IMR-90 (cell line): ENCODE measurements around the gene ADAM12. TPM values are rescaled to one million over a fixed set of nuclear protein-coding genes. Genes with fewer than 3 reads are reported as not detected.

ENCODE experiments used
- ATAC-seq: fragments of 200-7000 bp; cut with Tn5 transposase; 2 replicates; pipeline ENCODE4 v1.9.1; 2020; ENCODE audit warnings: low read depth, mild to moderate bottlenecking, moderate library complexity
- BruUV-seq: library from RNA; stranded (reverse); fragments of 400-500 nt; replicated peaks from 2 replicates; lab custom pipeline; 2021; lab: Mats Ljungman, UMichigan
- CTCF ChIA-PET: fragments of 300-600 bp; formaldehyde crosslinking; extraction: SDS; loops from one replicate; lab custom pipeline; 2021; ENCODE audit warnings: antibody characterized with exemption; lab: Yijun Ruan, JAX
- POLR2A ChIA-PET: fragments of 300-600 bp; sonication (Branson Sonifier 250); formaldehyde crosslinking; loops from one replicate; lab custom pipeline; 2022; ENCODE audit warnings: antibody characterized with exemption; ENCODE audit not compliant: unreplicated experiment; lab: Charles Lee
- DNase-seq: peaks from one replicate; pipeline ENCODE4 v3.0.0; 2013
- H2AFZ ChIP-seq: replicated peaks from 2 replicates; pipeline ENCODE3; 2013; ENCODE audit warnings: low read length, mild to moderate bottlenecking; ENCODE audit not compliant: poor library complexity
- H2AK5ac ChIP-seq: 2 replicates; pipeline ENCODE4 v1.6.1; 2013; ENCODE audit warnings: low read depth, low read length, inconsistent platforms
- H2AK9ac ChIP-seq: replicated peaks from 2 replicates; pipeline ENCODE3; 2013; ENCODE audit warnings: mild to moderate bottlenecking, low read depth, low read length, moderate library complexity; ENCODE audit not compliant: poor library complexity
- H2BK120ac ChIP-seq: 2 replicates; pipeline ENCODE4 v1.6.1; 2013; ENCODE audit warnings: low read depth, low read length, inconsistent platforms
- H2BK15ac ChIP-seq: 3 replicates; pipeline ENCODE4 v1.6.1; 2013; ENCODE audit warnings: low read depth, low read length, inconsistent platforms
- H2BK20ac ChIP-seq: 2 replicates; pipeline ENCODE4 v1.6.1; 2013; ENCODE audit warnings: low read depth, mild to moderate bottlenecking, inconsistent platforms, low read length, moderate library complexity
- H2BK5ac ChIP-seq: 2 replicates; pipeline ENCODE4 v1.6.1; 2013; ENCODE audit warnings: mild to moderate bottlenecking, low read depth, low read length, inconsistent platforms; ENCODE audit not compliant: poor library complexity, severe bottlenecking
- H3K14ac ChIP-seq: replicated peaks from 2 replicates; pipeline ENCODE4 v1.6.1; 2013; ENCODE audit warnings: low read depth, low read length, inconsistent platforms
- H3K18ac ChIP-seq: 2 replicates; pipeline ENCODE4 v1.6.1; 2013; ENCODE audit warnings: low read depth, low read length, control low read depth
- H3K23ac ChIP-seq: 2 replicates; pipeline ENCODE4 v1.6.1; 2013; ENCODE audit warnings: low read depth, low read length, inconsistent platforms
- H3K27ac ChIP-seq: 2 replicates; pipeline ENCODE4 v1.5.1; 2013; ENCODE audit warnings: mild to moderate bottlenecking, control low read depth, low read length; ENCODE audit not compliant: insufficient read depth
- H3K27me3 ChIP-seq: 2 replicates; pipeline ENCODE4 v1.6.1; 2013; ENCODE audit warnings: low read length; ENCODE audit not compliant: control insufficient read depth, insufficient read depth
- H3K36me3 ChIP-seq: 2 replicates; pipeline ENCODE4 v1.6.1; 2013; ENCODE audit warnings: low read length, mixed read lengths; ENCODE audit not compliant: control insufficient read depth, insufficient read depth
- H3K4ac ChIP-seq: 2 replicates; pipeline ENCODE4 v1.6.1; 2013; ENCODE audit warnings: low read depth, low read length, inconsistent platforms
- H3K4me1 ChIP-seq: 2 replicates; pipeline ENCODE4 v1.6.1; 2013; ENCODE audit warnings: low read length, mixed read lengths; ENCODE audit not compliant: control insufficient read depth, insufficient read depth
- H3K4me2 ChIP-seq: 2 replicates; pipeline ENCODE4 v1.6.1; 2013; ENCODE audit warnings: low read depth, mild to moderate bottlenecking, control low read depth, low read length, moderate library complexity
- H3K4me3 ChIP-seq: 2 replicates; pipeline ENCODE4 v1.5.1; 2013; ENCODE audit warnings: low read depth, mild to moderate bottlenecking, control low read depth, low read length, moderate library complexity; ENCODE audit not compliant: insufficient read depth
- H3K56ac ChIP-seq: 2 replicates; pipeline ENCODE4 v1.6.1; 2013; ENCODE audit warnings: low read length, inconsistent platforms; ENCODE audit not compliant: insufficient read depth; ENCODE audit errors: extremely low read depth
- H3K79me1 ChIP-seq, 2 experiments: 2 replicates each; pipeline ENCODE4 v1.6.1; 2013; ENCODE audit warnings: low read length in 2 of 2, inconsistent platforms in 1 of 2, low read depth in 1 of 2
- H3K9ac ChIP-seq: 2 replicates; pipeline ENCODE4 v1.6.1; 2013; ENCODE audit warnings: low read depth, low read length, control low read depth
- H3K9me1 ChIP-seq: 2 replicates; pipeline ENCODE4 v1.6.1; 2013; ENCODE audit warnings: low read length, inconsistent platforms; ENCODE audit not compliant: insufficient read depth
- H3K9me3 ChIP-seq: 2 replicates; pipeline ENCODE4 v1.6.1; 2013; ENCODE audit warnings: low read length; ENCODE audit not compliant: control insufficient read depth, insufficient read depth
- H4K20me1 ChIP-seq: 2 replicates; pipeline ENCODE4 v1.6.1; 2013; ENCODE audit warnings: low read length, inconsistent platforms; ENCODE audit not compliant: insufficient read depth
- H4K5ac ChIP-seq: 2 replicates; pipeline ENCODE4 v1.6.1; 2013; ENCODE audit warnings: mild to moderate bottlenecking, low read depth, low read length, control low read depth
- H4K8ac ChIP-seq, 2 experiments: 2 replicates each; pipeline ENCODE4 v1.6.1; 2013; ENCODE audit warnings: low read depth in 2 of 2, low read length in 2 of 2, control low read depth in 1 of 2, inconsistent platforms in 1 of 2
- H4K91ac ChIP-seq: 2 replicates; pipeline ENCODE4 v1.6.1; 2013; ENCODE audit warnings: low read depth, low read length, inconsistent platforms; ENCODE audit not compliant: insufficient read depth
- CEBPB ChIP-seq: IDR thresholded peaks from 2 replicates; pipeline ENCODE4 v1.6.1; 2012; ENCODE audit warnings: low read depth, low read length, improper control_type of control experiment
- MAFK ChIP-seq: IDR thresholded peaks from 2 replicates; pipeline ENCODE4 v1.6.1; 2012; ENCODE audit warnings: low read depth, low read length, improper control_type of control experiment
- MXI1 ChIP-seq: IDR thresholded peaks from 2 replicates; pipeline ENCODE4 v1.6.1; 2012; ENCODE audit warnings: low read depth, mild to moderate bottlenecking, low read length, moderate library complexity, borderline replicate concordance
- POLR2A ChIP-seq: IDR thresholded peaks from 2 replicates; pipeline ENCODE4 v1.6.1; 2012; ENCODE audit warnings: mild to moderate bottlenecking, low read depth, low read length
- RAD21 ChIP-seq: IDR thresholded peaks from 2 replicates; pipeline ENCODE4 v1.6.1; 2012; ENCODE audit warnings: low read length, improper control_type of control experiment
- RCOR1 ChIP-seq: IDR thresholded peaks from 2 replicates; pipeline ENCODE4 v1.6.1; 2012; ENCODE audit warnings: mild to moderate bottlenecking, low read length, improper control_type of control experiment; ENCODE audit not compliant: insufficient replicate concordance
- RFX5 ChIP-seq: IDR thresholded peaks from 2 replicates; pipeline ENCODE4 v1.8.0; 2012; ENCODE audit warnings: low read depth, mild to moderate bottlenecking, low read length, moderate library complexity
- WGBS, 2 experiments: methylation state at CpG; one replicate each; pipeline versions ENCODE4 v1.1.5 to v1.1.7; 2013; ENCODE audit warnings: missing lambda C conversion rate in 2 of 2; ENCODE audit not compliant: insufficient read length in 1 of 2; ENCODE audit errors: extremely low coverage in 2 of 2; 5-methylcytosine and 5-hydroxymethylcytosine counted together
- dilution Hi-C: fragments of 300-500 bp; cut with HindIII; formaldehyde crosslinking; loops from one replicate; pipeline ENCODE4 v1.14.3; 2018; ENCODE audit warnings: low sequenced_read_pairs; ENCODE audit not compliant: unreplicated experiment
- in situ Hi-C: fragments of 300-500 bp; cut with MboI; formaldehyde crosslinking; loops from 3 replicates; pipeline ENCODE4 v1.14.3; 2019; ENCODE audit warnings: low sequenced_read_pairs, inconsistent platforms, mixed read lengths
- intact Hi-C: fragments of 100-400 bp; cut with micrococcal nuclease; formaldehyde crosslinking; loops from 2 replicates; pipeline ENCODE4 v1.10.0; 2022
- polyA plus RNA-seq, 3 experiments: library from polyadenylated mRNA; depleted of rRNA; stranded (reverse); fragments of >200 nt; gene quantifications; 2 replicates each; pipeline ENCODE4 v1.2.3, GENCODE V29; 2012; ENCODE audit warnings: low replicate concordance in 1 of 3
- total RNA-seq: library from RNA; depleted of rRNA; stranded (reverse); fragments of >200 nt; gene quantifications from 2 replicates; pipeline ENCODE4 v1.2.3, GENCODE V29; 2012
- TF ChIP-seq, protein P1 (sequence below): fragments of 150-350 bp; IDR thresholded peaks from 2 replicates; pipeline ENCODE4 v1.6.1; 2016; ENCODE audit warnings: low read depth, mild to moderate bottlenecking, low read length, moderate library complexity, borderline replicate concordance
- TF ChIP-seq, protein P2 (sequence below): conservative IDR thresholded peaks from 2 replicates; pipeline ENCODE4 v1.5.1; 2012; ENCODE audit warnings: mild to moderate bottlenecking, low read depth, low read length, improper control_type of control experiment
- TF ChIP-seq, protein P3 (sequence below): fragments of 150-350 bp; IDR thresholded peaks from 2 replicates; pipeline ENCODE4 v1.6.1; 2017; ENCODE audit warnings: mild to moderate bottlenecking, antibody characterized with exemption, low read length, low read depth

Gene ADAM12
- total and polyA plus RNA-seq, 2 of the 4 experiments (the other 2 are of a cell fraction), result 9.6 to 10.2 TPM

DNA sequence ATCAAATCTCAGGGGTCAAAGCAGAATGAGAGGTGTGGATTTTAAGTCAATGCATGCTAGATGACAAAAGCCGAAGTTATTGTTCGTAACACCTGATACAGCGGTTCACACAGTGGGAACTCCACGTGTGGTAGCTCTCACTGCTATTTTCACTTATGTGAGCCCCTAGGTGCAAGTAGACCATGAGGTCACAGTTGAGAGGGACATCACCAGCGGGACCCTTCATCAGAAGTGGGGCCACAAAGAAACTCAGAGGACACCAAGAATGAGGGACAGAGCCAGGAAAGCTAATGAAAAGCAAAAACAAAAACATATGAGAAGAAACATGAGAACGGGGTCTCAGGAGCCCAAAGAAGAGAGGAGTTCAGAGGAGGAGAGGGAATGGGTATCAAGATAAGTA, 63.5 kb downstream of the ADAM12 start:
- H2BK120ac ChIP-seq, result no peak overlapping the region
- CTCF ChIA-PET, result interaction anchor here (0.9 kb wide), 1 partner anchor 44 kb away, joined by 3 read pairs; no protein-coding TSS in a partner anchor

More for the DNA sequence above, 63.5 kb downstream of the ADAM12 start:
- dilution Hi-C loops, result no loop called here
- Histone ChIP-seq H4K91ac (no peak overlapping the region), H2BK5ac (no peak overlapping the region), H3K14ac (no peak overlapping the region), H3K27me3 (no peaks in the 10 kb centered on the region), H2AK5ac (no peak overlapping the region), H3K36me3 (no peaks in the 10 kb centered on the region), H3K79me1 (no peaks in the 10 kb centered on the region), H4K5ac (no peak overlapping the region), H2BK20ac (no peak overlapping the region), H3K9ac (no peak overlapping the region), H2BK15ac (no peak overlapping the region), H3K4me2 (no peak overlapping the region), H2AK9ac (no peak overlapping the region), H3K9me3 (no peaks in the 10 kb centered on the region), H3K18ac (no peak overlapping the region), H3K4ac (no peak overlapping the region), H3K4me3 (no peak overlapping the region), H3K4me1 (no peaks in the 10 kb centered on the region), H4K20me1 (no peaks in the 10 kb centered on the region), H2AFZ (no peak overlapping the region), H3K9me1 (no peaks in the 10 kb centered on the region), H4K8ac (no peak overlapping the region), H3K23ac (no peak overlapping the region), H3K56ac (no peak overlapping the region), H3K27ac (no peak overlapping the region)
- 97% methylated on average over 4 of the region's 6 CpGs; no CpG with 5 or more reads in 1 of the 2 experiments for WGBS, 2 experiments
- no peak for ATAC-seq
- DNase-seq, result no peak
- TF ChIP-seq RFX5 (no peak), MXI1 (no peak), RAD21 (no peak), MAFK (no peak), POLR2A (no peak), RCOR1 (no peak), CEBPB (no peak)
- TF ChIP-seq, protein P1, sequence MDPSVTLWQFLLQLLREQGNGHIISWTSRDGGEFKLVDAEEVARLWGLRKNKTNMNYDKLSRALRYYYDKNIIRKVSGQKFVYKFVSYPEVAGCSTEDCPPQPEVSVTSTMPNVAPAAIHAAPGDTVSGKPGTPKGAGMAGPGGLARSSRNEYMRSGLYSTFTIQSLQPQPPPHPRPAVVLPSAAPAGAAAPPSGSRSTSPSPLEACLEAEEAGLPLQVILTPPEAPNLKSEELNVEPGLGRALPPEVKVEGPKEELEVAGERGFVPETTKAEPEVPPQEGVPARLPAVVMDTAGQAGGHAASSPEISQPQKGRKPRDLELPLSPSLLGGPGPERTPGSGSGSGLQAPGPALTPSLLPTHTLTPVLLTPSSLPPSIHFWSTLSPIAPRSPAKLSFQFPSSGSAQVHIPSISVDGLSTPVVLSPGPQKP, result no peak
- TF ChIP-seq, protein P2, sequence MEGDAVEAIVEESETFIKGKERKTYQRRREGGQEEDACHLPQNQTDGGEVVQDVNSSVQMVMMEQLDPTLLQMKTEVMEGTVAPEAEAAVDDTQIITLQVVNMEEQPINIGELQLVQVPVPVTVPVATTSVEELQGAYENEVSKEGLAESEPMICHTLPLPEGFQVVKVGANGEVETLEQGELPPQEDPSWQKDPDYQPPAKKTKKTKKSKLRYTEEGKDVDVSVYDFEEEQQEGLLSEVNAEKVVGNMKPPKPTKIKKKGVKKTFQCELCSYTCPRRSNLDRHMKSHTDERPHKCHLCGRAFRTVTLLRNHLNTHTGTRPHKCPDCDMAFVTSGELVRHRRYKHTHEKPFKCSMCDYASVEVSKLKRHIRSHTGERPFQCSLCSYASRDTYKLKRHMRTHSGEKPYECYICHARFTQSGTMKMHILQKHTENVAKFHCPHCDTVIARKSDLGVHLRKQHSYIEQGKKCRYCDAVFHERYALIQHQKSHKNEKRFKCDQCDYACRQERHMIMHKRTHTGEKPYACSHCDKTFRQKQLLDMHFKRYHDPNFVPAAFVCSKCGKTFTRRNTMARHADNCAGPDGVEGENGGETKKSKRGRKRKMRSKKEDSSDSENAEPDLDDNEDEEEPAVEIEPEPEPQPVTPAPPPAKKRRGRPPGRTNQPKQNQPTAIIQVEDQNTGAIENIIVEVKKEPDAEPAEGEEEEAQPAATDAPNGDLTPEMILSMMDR, result no peak
- TF ChIP-seq, protein P3, sequence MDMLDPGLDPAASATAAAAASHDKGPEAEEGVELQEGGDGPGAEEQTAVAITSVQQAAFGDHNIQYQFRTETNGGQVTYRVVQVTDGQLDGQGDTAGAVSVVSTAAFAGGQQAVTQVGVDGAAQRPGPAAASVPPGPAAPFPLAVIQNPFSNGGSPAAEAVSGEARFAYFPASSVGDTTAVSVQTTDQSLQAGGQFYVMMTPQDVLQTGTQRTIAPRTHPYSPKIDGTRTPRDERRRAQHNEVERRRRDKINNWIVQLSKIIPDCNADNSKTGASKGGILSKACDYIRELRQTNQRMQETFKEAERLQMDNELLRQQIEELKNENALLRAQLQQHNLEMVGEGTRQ, result no peak
- BruUV-seq, result no TSS peak
- intact Hi-C loops, result no loop called here
- POLR2A ChIA-PET, result no interaction called here
- in situ Hi-C loops, result no loop called here
